ENCODE data around the gene SUFU.

The SUFU gene

DNA sequence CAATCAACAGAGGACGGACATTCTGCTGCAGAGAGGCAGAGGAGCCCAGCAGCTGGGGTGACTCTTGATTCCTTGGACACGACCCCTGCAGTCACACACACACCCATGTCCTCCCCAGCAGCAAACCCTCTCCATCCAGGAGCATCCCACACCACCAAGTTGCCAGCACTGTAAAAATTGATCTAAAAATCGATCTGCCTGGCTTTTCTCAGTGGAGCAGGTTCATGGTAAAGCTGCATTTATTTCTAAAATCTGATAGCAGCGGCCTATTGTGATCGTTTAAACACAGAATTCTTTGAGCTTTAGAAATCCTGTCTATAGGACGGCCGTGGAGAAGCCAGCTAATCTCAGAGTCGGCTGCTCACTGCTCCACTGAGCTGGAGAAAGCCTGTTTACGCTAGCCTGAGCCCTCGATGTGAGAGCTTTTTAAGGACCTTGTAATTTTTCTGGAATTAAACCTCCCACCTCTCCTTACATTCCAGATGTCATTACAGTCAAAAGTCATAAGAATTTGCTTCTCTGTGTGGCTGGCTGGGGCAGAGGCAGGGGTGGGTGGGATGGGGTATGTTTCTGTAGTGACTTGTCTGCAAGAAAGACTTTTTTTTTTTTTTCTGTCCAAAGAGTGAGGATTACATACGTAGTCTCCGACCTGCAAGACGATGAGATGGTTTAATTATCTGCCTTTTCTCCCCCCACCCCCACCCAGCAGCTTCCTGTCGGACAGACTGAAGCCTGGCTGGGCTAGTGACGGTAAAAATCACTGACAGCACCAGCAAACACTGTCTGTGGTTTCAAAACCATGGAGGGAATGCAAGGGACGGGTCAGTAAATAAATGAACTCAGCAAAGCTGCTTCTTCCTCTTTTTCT, 172.1 kb downstream of the SUFU start:
- Histone ChIP-seq H4K8ac (ENCODE audit: low read depth, low read length) (no peak overlapping the region), H4K91ac (ENCODE audit: low read depth, low read length, poor library complexity) (no peak overlapping the region), H3K14ac (ENCODE audit: low read length) (peak overlapping the region; percentile 48), H3K4me2 (ENCODE audit: insufficient read depth, low read length, poor library complexity, severe bottlenecking) (peak overlapping the region; percentile 21), H3K18ac (ENCODE audit: low read length) (peak overlapping the region; percentile 73), H2BK120ac (ENCODE audit: low read depth, low read length) (no peak overlapping the region), H2BK12ac (ENCODE audit: low read length) (no peak overlapping the region), H3K4ac (ENCODE audit: low read length) (no peak overlapping the region), H3K27me3 (ENCODE audit: control insufficient read depth in 3 of 3, insufficient read depth in 3 of 3, low read depth in 1 of 3, low read length in 3 of 3) (no peaks in the 10 kb centered on the region), H2BK15ac (ENCODE audit: low read length) (peak overlapping the region; percentile 42), H3K9me3 (replicated peaks in 1 of 2; ENCODE audit: control insufficient read depth in 2 of 2, insufficient read depth in 1 of 2, low read depth in 1 of 2, low read length in 2 of 2) (no peaks in the 10 kb centered on the region), H2AFZ (ENCODE audit: low read length) (peak overlapping the region; percentile 9), H3K79me1 (ENCODE audit: low read depth, low read length) (no peaks in the 10 kb centered on the region), H3K4me1 (ENCODE audit: control insufficient read depth in 2 of 2, insufficient read depth in 1 of 2, low read depth in 1 of 2, low read length in 2 of 2) (peaks cover 41 to 59% of the 10 kb centered on the region in 2 donors), H2BK5ac (ENCODE audit: low read length) (no peak overlapping the region), H2AK5ac (ENCODE audit: low read depth, low read length) (peak overlapping the region; percentile 27), H3K9ac (ENCODE audit: low read depth, low read length, poor library complexity) (peak overlapping the region; percentile 64), H3K36me3 (replicated peaks in 1 of 2; ENCODE audit: control insufficient read depth in 2 of 2, insufficient read depth in 2 of 2, low read length in 2 of 2) (peaks cover 3 to 4% of the 10 kb centered on the region in 2 donors), H3K4me3 (ENCODE audit: low read length in 2 of 2) (peak overlapping the region in 1 of 2 donors; percentile 35), H3K23ac (ENCODE audit: low read depth, low read length, poor library complexity) (peak overlapping the region; percentile 8), H3K27ac (replicated peaks; ENCODE audit: low read length) (peak overlapping the region; percentile 64)
- DNase-seq (ENCODE audit: low spot score): peak; percentile 40
- no CpG with 5 or more reads among the region's 16 CpGs for WGBS, 2 donors (ENCODE audit: extremely low coverage in 2 of 2, insufficient read length in 2 of 2, insufficient replicate concordance in 1 of 2)

DNA sequence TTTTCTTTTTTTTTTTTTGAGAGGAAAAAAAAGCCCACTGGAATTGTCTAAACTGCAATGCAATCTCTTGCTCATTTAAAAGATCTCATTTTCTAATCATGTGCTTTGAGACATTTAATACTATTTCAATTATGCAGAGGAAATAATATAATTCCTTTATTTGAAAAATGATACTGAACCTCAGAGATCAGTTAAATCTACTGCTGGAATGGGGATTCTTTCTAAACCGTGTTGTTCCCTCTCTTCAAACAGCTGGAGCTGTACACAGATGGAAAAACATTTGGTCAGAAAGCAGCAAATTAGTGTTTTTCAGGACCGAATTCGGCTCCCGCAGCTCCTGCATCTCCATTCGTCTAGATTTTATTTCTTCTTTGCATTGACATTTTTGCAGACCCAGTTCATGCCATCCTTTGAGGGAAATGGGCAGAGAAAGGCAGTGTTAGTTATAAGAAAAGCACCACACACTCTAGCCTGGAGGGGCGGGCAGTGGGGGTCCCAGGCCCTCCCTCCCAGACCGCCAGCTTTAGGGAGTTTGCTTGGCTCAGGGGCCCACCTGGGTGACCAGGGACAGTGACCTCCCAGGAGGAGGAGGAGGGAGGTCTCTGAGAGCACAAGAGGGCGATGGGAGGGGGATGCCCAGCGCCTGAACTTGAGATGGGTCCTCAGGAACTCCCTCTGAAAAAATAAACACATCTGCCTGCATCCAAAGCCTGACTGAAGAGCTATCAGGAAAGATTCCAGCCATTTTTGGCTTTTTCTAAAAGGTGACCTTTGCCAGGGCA, 173.0 kb downstream of the SUFU start:
- peaks cover 8 to 9% of the 10 kb centered on the region in 2 donors for H3K36me3 ChIP-seq (replicated peaks in 1 of 2; ENCODE audit: control insufficient read depth in 2 of 2, insufficient read depth in 2 of 2, low read length in 2 of 2)
- H4K8ac ChIP-seq (ENCODE audit: low read depth, low read length): no peak overlapping the region
- no peaks in the 10 kb centered on the region for H3K27me3 ChIP-seq (ENCODE audit: control insufficient read depth in 3 of 3, insufficient read depth in 3 of 3, low read depth in 1 of 3, low read length in 3 of 3)
- no CpG with 5 or more reads among the region's 9 CpGs for WGBS, 2 donors (ENCODE audit: extremely low coverage in 2 of 2, insufficient read length in 2 of 2, insufficient replicate concordance in 1 of 2)
- H3K4me2 ChIP-seq (ENCODE audit: insufficient read depth, low read length, poor library complexity, severe bottlenecking): no peak overlapping the region
- H2AK5ac ChIP-seq (ENCODE audit: low read depth, low read length): no peak overlapping the region
- H3K23ac ChIP-seq (ENCODE audit: low read depth, low read length, poor library complexity): no peak overlapping the region
- H2AFZ ChIP-seq (ENCODE audit: low read length): no peak overlapping the region
- no peaks in the 10 kb centered on the region for H3K79me1 ChIP-seq (ENCODE audit: low read depth, low read length)
- peak overlapping the region in 1 of 2 donors; percentile 35 for H3K4me3 ChIP-seq (ENCODE audit: low read length in 2 of 2)
- H2BK15ac ChIP-seq (ENCODE audit: low read length): no peak overlapping the region
- no peak overlapping the region for H3K14ac ChIP-seq (ENCODE audit: low read length)
- H3K4me1 ChIP-seq (ENCODE audit: control insufficient read depth in 2 of 2, insufficient read depth in 1 of 2, low read depth in 1 of 2, low read length in 2 of 2): peaks cover 41 to 55% of the 10 kb centered on the region in 2 donors
- peaks cover 0 to 3% of the 10 kb centered on the region in 2 donors for H3K9me3 ChIP-seq (replicated peaks in 1 of 2; ENCODE audit: control insufficient read depth in 2 of 2, insufficient read depth in 1 of 2, low read depth in 1 of 2, low read length in 2 of 2)
- no peak overlapping the region for H3K4ac ChIP-seq (ENCODE audit: low read length)
- no peak overlapping the region for H2BK5ac ChIP-seq (ENCODE audit: low read length)
- H2BK120ac ChIP-seq (ENCODE audit: low read depth, low read length): no peak overlapping the region
- no peak overlapping the region for H4K91ac ChIP-seq (ENCODE audit: low read depth, low read length, poor library complexity)
- no peak overlapping the region for H3K27ac ChIP-seq (replicated peaks; ENCODE audit: low read length)
- H2BK12ac ChIP-seq (ENCODE audit: low read length): no peak overlapping the region
- H3K18ac ChIP-seq (ENCODE audit: low read length): no peak overlapping the region
- no peak overlapping the region for H3K9ac ChIP-seq (ENCODE audit: low read depth, low read length, poor library complexity)
- no peak for DNase-seq (ENCODE audit: low spot score)

DNA sequence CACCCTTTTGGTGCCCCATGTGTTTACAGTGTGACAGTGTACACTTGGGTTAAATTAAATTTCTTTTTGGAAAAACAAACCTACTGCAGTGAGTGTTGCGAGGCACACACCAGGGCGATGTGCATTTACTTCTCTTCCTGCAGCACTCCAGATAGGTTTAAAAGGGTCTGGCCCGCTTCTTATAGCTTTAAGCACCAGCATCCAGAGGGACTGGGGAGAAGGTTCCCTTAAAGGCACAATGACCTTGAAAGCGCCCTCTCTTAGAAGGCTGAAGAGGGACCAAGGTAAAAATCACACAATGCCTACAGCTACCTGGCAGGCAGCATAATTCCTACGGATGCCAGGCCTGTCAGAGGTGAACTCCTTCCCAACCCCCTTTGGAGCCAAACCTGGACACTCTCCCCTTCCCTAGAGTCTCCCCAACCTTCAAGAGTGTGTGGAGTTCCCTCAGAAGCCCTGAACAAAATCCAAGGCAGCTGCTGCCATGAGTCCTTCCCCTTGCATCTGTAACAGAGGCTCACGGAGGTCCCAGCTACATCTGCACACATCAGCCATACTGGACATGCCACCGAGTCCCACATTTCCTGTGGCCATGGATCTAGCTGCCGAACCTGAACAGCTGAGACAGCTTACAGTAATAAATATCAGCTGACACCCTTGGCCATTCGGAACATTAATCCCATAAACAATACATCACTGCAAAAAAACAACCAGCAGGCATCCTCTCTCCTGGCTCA, 173.7 kb downstream of the SUFU start:
- Histone ChIP-seq H3K9me3 (replicated peaks in 1 of 2; ENCODE audit: control insufficient read depth in 2 of 2, insufficient read depth in 1 of 2, low read depth in 1 of 2, low read length in 2 of 2) (peaks cover 0 to 3% of the 10 kb centered on the region in 2 donors), H2BK120ac (ENCODE audit: low read depth, low read length) (no peak overlapping the region), H3K4me1 (ENCODE audit: control insufficient read depth in 2 of 2, insufficient read depth in 1 of 2, low read depth in 1 of 2, low read length in 2 of 2) (peaks cover 40 to 55% of the 10 kb centered on the region in 2 donors), H2BK12ac (ENCODE audit: low read length) (no peak overlapping the region), H3K79me1 (ENCODE audit: low read depth, low read length) (no peaks in the 10 kb centered on the region), H3K4me3 (ENCODE audit: low read length in 2 of 2) (no peak overlapping the region), H2AFZ (ENCODE audit: low read length) (no peak overlapping the region), H2BK5ac (ENCODE audit: low read length) (no peak overlapping the region), H3K27me3 (ENCODE audit: control insufficient read depth in 3 of 3, insufficient read depth in 3 of 3, low read depth in 1 of 3, low read length in 3 of 3) (no peaks in the 10 kb centered on the region), H3K23ac (ENCODE audit: low read depth, low read length, poor library complexity) (no peak overlapping the region), H4K91ac (ENCODE audit: low read depth, low read length, poor library complexity) (no peak overlapping the region), H2BK15ac (ENCODE audit: low read length) (no peak overlapping the region), H3K36me3 (replicated peaks in 1 of 2; ENCODE audit: control insufficient read depth in 2 of 2, insufficient read depth in 2 of 2, low read length in 2 of 2) (peaks cover 13 to 16% of the 10 kb centered on the region in 2 donors), H4K8ac (ENCODE audit: low read depth, low read length) (no peak overlapping the region), H3K14ac (ENCODE audit: low read length) (no peak overlapping the region), H3K27ac (replicated peaks; ENCODE audit: low read length) (no peak overlapping the region), H3K18ac (ENCODE audit: low read length) (no peak overlapping the region), H2AK5ac (ENCODE audit: low read depth, low read length) (no peak overlapping the region), H3K4ac (ENCODE audit: low read length) (no peak overlapping the region), H3K4me2 (ENCODE audit: insufficient read depth, low read length, poor library complexity, severe bottlenecking) (no peak overlapping the region), H3K9ac (ENCODE audit: low read depth, low read length, poor library complexity) (no peak overlapping the region)
- no CpG with 5 or more reads among the region's 9 CpGs for WGBS, 2 donors (ENCODE audit: extremely low coverage in 2 of 2, insufficient read length in 2 of 2, insufficient replicate concordance in 1 of 2)
- no peak for DNase-seq (ENCODE audit: low spot score)
